A673 (cell line): Measurements from ENCODE around the gene DIAPH1. TPM values are rescaled to one million over a fixed set of nuclear protein-coding genes. Genes with fewer than 3 reads are reported as not detected.

Experiments used
- BruUV-seq: library from RNA; stranded (reverse); fragments of 400-500 nt; replicated peaks from 2 replicates; lab custom pipeline; 2021; lab: Mats Ljungman, UMichigan
- CTCF ChIA-PET: fragments of 300-600 bp; sonication (Branson Sonifier 250); formaldehyde crosslinking; loops from one replicate; lab custom pipeline; 2022; ENCODE audit warnings: antibody characterized with exemption; lab: Charles Lee
- POLR2A ChIA-PET: fragments of 300-600 bp; sonication (Branson Sonifier 250); formaldehyde crosslinking; loops from one replicate; lab custom pipeline; 2022; ENCODE audit warnings: antibody characterized with exemption; ENCODE audit not compliant: low non-redundant PET; lab: Charles Lee
- DNase-seq: peaks from one replicate; pipeline ENCODE4 v3.0.0-alpha.2; 2015; ENCODE audit warnings: low spot score
- H3K27ac ChIP-seq: fragments of 200-600 bp; sonication (generic); 2 replicates; pipeline ENCODE4 v1.5.1; 2016; ENCODE audit warnings: mixed run types, low read depth, mild to moderate bottlenecking, mixed read lengths, antibody characterized with exemption, low read length; ENCODE audit not compliant: poor library complexity, severe bottlenecking
- H3K27me3 ChIP-seq: fragments of 200-600 bp; sonication (generic); replicated peaks from 2 replicates; pipeline ENCODE4 v1.6.1; 2017; ENCODE audit warnings: mixed run types, low read depth, mild to moderate bottlenecking, mixed read lengths, antibody characterized with exemption, low read length; ENCODE audit not compliant: insufficient read depth, poor library complexity
- H3K36me3 ChIP-seq: fragments of 200-600 bp; sonication (generic); 2 replicates; pipeline ENCODE4 v1.6.1; 2016; ENCODE audit warnings: mixed run types, mild to moderate bottlenecking, mixed read lengths, antibody characterized with exemption, low read length; ENCODE audit not compliant: insufficient read depth, poor library complexity, severe bottlenecking
- H3K4me1 ChIP-seq: fragments of 200-600 bp; sonication (generic); 2 replicates; pipeline ENCODE4 v1.6.1; 2017; ENCODE audit warnings: mixed run types, mild to moderate bottlenecking, mixed read lengths, antibody characterized with exemption, low read length; ENCODE audit not compliant: insufficient read depth, poor library complexity, severe bottlenecking
- H3K4me3 ChIP-seq: fragments of 200-600 bp; sonication (generic); 2 replicates; pipeline ENCODE4 v1.5.1; 2016; ENCODE audit warnings: low read depth, mixed run types, mild to moderate bottlenecking, mixed read lengths, low read length; ENCODE audit not compliant: poor library complexity, severe bottlenecking
- H3K9me3 ChIP-seq: fragments of 200-600 bp; sonication (generic); 2 replicates; pipeline ENCODE4 v1.6.1; 2016; ENCODE audit warnings: mixed run types, low read depth, mild to moderate bottlenecking, mixed read lengths, antibody characterized with exemption, low read length; ENCODE audit not compliant: poor library complexity, severe bottlenecking
- CTCF ChIP-seq: fragments of 300-800, 200-600 bp; sonication (generic); conservative IDR thresholded peaks from 2 replicates; pipeline ENCODE4 v1.5.1; 2017; ENCODE audit warnings: low read depth, mild to moderate bottlenecking, antibody characterized with exemption, low read length, moderate library complexity, mixed read lengths
- EZH2 ChIP-seq: fragments of 200-600 bp; sonication (generic); IDR thresholded peaks from 2 replicates; pipeline ENCODE4 v1.6.1; 2017; ENCODE audit warnings: borderline replicate concordance, low read depth, mild to moderate bottlenecking, mixed read lengths, antibody characterized with exemption, low read length; ENCODE audit not compliant: poor library complexity, severe bottlenecking
- intact Hi-C: fragments of 100-400 bp; cut with micrococcal nuclease; formaldehyde crosslinking; loops from one replicate; pipeline ENCODE4 v1.10.0; 2022; ENCODE audit not compliant: unreplicated experiment
- total RNA-seq: library from RNA; stranded (reverse); gene quantifications from 2 replicates; pipeline ENCODE4 v1.2.3, GENCODE V29; 2021

DIAPH1 gene
- total RNA-seq, 1 experiment from 2014 or later, result 109 TPM

GRCh38 chr5:141493500-141494422 is 125.0 kb downstream of the DIAPH1 start:
- no peak for DNase-seq
- peaks cover 57% of the 10 kb centered on the region for H3K4me1 ChIP-seq
- TF ChIP-seq EZH2, result no peak
- peak overlapping the region; percentile 94 for H3K27ac ChIP-seq
- H3K27me3 ChIP-seq, result no peaks in the 10 kb centered on the region
- intact Hi-C loops, result loop anchor here (2.0 kb wide), 1 partner anchor 17 kb away; no protein-coding TSS in a partner anchor
- peaks cover 16% of the 10 kb centered on the region for H3K36me3 ChIP-seq
- ChIA-PET CTCF (no interaction called here), POLR2A (no interaction called here)
- H3K9me3 ChIP-seq, result no peaks in the 10 kb centered on the region
- H3K4me3 ChIP-seq, result peak overlapping the region; percentile 41
- BruUV-seq, result no TSS peak

GRCh38 chr5:141492168-141492885 is 126.5 kb downstream of the DIAPH1 start:
- peaks cover 16% of the 10 kb centered on the region for H3K36me3 ChIP-seq
- H3K27me3 ChIP-seq, result no peaks in the 10 kb centered on the region
- peaks cover 59% of the 10 kb centered on the region for H3K4me1 ChIP-seq
- TF ChIP-seq CTCF, result no peak
- no peak for TF ChIP-seq EZH2
- intact Hi-C loops, result no loop called here
- H3K9me3 ChIP-seq, result no peaks in the 10 kb centered on the region
- ChIA-PET POLR2A (interaction anchor here (0.5 kb wide), 1 partner anchor 62 kb away, joined by 9 read pairs; the partner anchor contains the start of gene PCDHGA12), CTCF (no interaction called here)
- H3K27ac ChIP-seq, result peak overlapping the region; percentile 94
- BruUV-seq, result no TSS peak
- no peak overlapping the region for H3K4me3 ChIP-seq
- DNase-seq, result no peak

DNA sequence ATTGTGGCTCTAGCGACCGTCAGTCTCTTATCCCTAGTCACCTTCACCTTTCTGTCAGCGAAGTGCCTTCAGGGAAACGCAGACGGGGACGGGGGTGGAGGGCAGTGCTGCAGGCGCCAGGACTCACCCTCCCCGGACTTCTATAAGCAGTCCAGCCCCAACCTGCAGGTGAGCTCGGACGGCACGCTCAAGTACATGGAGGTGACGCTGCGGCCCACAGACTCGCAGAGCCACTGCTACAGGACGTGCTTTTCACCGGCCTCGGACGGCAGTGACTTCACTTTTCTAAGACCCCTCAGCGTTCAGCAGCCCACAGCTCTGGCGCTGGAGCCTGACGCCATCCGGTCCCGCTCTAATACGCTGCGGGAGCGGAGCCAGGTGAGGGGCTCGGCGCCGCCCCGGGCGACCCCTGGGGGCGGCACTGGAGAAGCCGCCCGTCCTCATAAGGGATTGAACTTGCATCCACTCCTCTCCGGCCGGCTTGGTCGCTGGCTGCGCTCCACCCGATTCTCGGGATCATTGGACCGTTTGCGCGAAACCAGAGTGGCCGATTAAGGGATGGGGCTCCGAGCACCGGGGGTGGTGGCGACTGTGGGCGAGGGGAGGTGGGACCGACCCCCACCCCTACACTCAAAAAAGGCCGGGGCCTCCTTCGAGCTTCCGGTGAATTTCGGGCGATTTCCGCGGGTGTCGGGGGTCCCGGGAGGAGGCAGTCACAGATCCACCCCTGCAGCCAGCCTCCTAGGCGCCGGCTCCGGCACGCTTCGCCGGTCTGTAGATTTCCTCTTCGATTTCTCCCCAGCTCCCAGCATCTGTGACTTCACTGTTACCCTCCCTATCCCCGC is 127.3 kb downstream of the DIAPH1 start:
- H3K4me3 ChIP-seq, result no peak overlapping the region
- peak overlapping the region; percentile 94 for H3K27ac ChIP-seq
- TF ChIP-seq CTCF, result no peak
- no peak for TF ChIP-seq EZH2
- intact Hi-C loops, result no loop called here
- no TSS peak for BruUV-seq
- CTCF ChIA-PET, result no interaction called here
- no peaks in the 10 kb centered on the region for H3K9me3 ChIP-seq
- H3K27me3 ChIP-seq, result no peaks in the 10 kb centered on the region
- H3K4me1 ChIP-seq, result peaks cover 52% of the 10 kb centered on the region
- H3K36me3 ChIP-seq, result peaks cover 16% of the 10 kb centered on the region
- DNase-seq, result no peak
- POLR2A ChIA-PET, result no interaction called here
